Vagina (tissue), 2 donors: Measurements from ENCODE around the gene DLEC1. TPM values are rescaled to one million over a fixed set of nuclear protein-coding genes. Genes with fewer than 3 reads are reported as not detected.

ENCODE experiments used
- DNase-seq, 2 donors: peaks; one replicate each; pipeline ENCODE4 v3.0.0-alpha.2; 2017; ENCODE audit errors: extremely low spot score in 2 of 2
- H3K27ac ChIP-seq: fragments of 200-600 bp; sonication (generic); one replicate; pipeline ENCODE4 v1.5.1; 2019
- H3K27me3 ChIP-seq: fragments of 200-600 bp; sonication (generic); one replicate; pipeline ENCODE4 v1.5.1; 2019
- H3K36me3 ChIP-seq, 2 donors: fragments of 200-600 bp; sonication (generic); one replicate each; pipeline ENCODE4 v1.5.1; 2017 to 2019
- H3K4me1 ChIP-seq: fragments of 200-600 bp; sonication (generic); one replicate; pipeline ENCODE4 v1.5.1; 2019
- H3K4me3 ChIP-seq, 2 donors: fragments of 200-600 bp; sonication (generic); 1 replicate in 1 of 2; 2 replicates in 1 of 2; pipeline ENCODE4 v1.5.1; 2016 to 2019
- H3K9me3 ChIP-seq: fragments of 200-600 bp; sonication (generic); one replicate; pipeline ENCODE4 v1.5.1; 2019
- CTCF ChIP-seq, 3 experiments: fragments of 450-650 bp in 2 of 3; fragments of 200-600 bp in 1 of 3; sonication (generic) in 1 of 3; IDR thresholded peaks; one replicate each; pipeline ENCODE4 v1.5.1; 2017 to 2019; ENCODE audit warnings: antibody characterized with exemption in 3 of 3, mild to moderate bottlenecking in 2 of 3, moderate library complexity in 2 of 3
- POLR2A ChIP-seq, 2 donors: fragments of 450-650 bp; IDR thresholded peaks; one replicate each; pipeline ENCODE4 v1.6.1; 2017; ENCODE audit warnings: antibody characterized with exemption in 2 of 2, mild to moderate bottlenecking in 2 of 2, moderate library complexity in 2 of 2
- POLR2AphosphoS5 ChIP-seq, 2 donors: sonication (generic); formaldehyde crosslinking; IDR thresholded peaks; one replicate each; pipeline ENCODE4 v1.9.0; 2017; ENCODE audit warnings: antibody characterized with exemption in 2 of 2, mild to moderate bottlenecking in 2 of 2, low read depth in 1 of 2; ENCODE audit not compliant: insufficient read depth in 1 of 2
- intact Hi-C: fragments of 100-400 bp; cut with DNase I; formaldehyde crosslinking; loops from one replicate; pipeline ENCODE4 v1.15.1; 2023
- small RNA-seq: library from RNA; depleted of rRNA; stranded (forward); fragments of <200 nt; gene quantifications from one replicate; pipeline ENCODE3, GENCODE V24; 2016
- total RNA-seq: library from RNA; depleted of rRNA; stranded (reverse); fragments of >200 nt; gene quantifications from one replicate; pipeline ENCODE4 v1.2.3, GENCODE V29; 2016

Gene DLEC1
- total RNA-seq, 1 donor from 2014 or later = 0.25 TPM

- Histone ChIP-seq H3K27ac (no peak overlapping the region), H3K36me3 (no peaks in the 10 kb centered on the region), H3K9me3 (no peaks in the 10 kb centered on the region), H3K4me3 (no peak overlapping the region), H3K4me1 (peaks cover 51% of the 10 kb centered on the region), H3K27me3 (no peaks in the 10 kb centered on the region)
- TF ChIP-seq POLR2AphosphoS5 (IDR thresholded peaks at IDR 0.05; ENCODE audit: insufficient read depth in 1 of 2, low read depth in 1 of 2) = no peak
- TF ChIP-seq POLR2A (IDR thresholded peaks at IDR 0.05) = no peak
- TF ChIP-seq CTCF (IDR thresholded peaks at IDR 0.05) = no peak
- DNase-seq = no peak
- intact Hi-C loops = no loop called here
Measured at GRCh38 chr3:38169027-38169317, 130.0 kb downstream of the DLEC1 start.

GRCh38 chr3:38170722-38171121, 131.7 kb downstream of the DLEC1 start:
- Histone ChIP-seq H3K4me1 (peaks cover 57% of the 10 kb centered on the region), H3K36me3 (no peaks in the 10 kb centered on the region), H3K27ac (no peak overlapping the region), H3K27me3 (no peaks in the 10 kb centered on the region), H3K9me3 (no peaks in the 10 kb centered on the region), H3K4me3 (no peak overlapping the region)
- TF ChIP-seq POLR2A (IDR thresholded peaks at IDR 0.05) (no peak), POLR2AphosphoS5 (IDR thresholded peaks at IDR 0.05; ENCODE audit: insufficient read depth in 1 of 2, low read depth in 1 of 2) (no peak), CTCF (IDR thresholded peaks at IDR 0.05) (no peak)
- no peak for DNase-seq
- intact Hi-C loops = no loop called here

GRCh38 chr3:38171622-38172021, 132.6 kb downstream of the DLEC1 start:
- Histone ChIP-seq H3K36me3 (no peaks in the 10 kb centered on the region), H3K27me3 (no peaks in the 10 kb centered on the region), H3K27ac (no peak overlapping the region), H3K4me1 (peaks cover 48% of the 10 kb centered on the region), H3K9me3 (no peaks in the 10 kb centered on the region), H3K4me3 (no peak overlapping the region)
- TF ChIP-seq POLR2AphosphoS5 (IDR thresholded peaks at IDR 0.05; ENCODE audit: insufficient read depth in 1 of 2, low read depth in 1 of 2) = no peak
- TF ChIP-seq POLR2A (IDR thresholded peaks at IDR 0.05) = no peak
- TF ChIP-seq CTCF (IDR thresholded peaks at IDR 0.05) = no peak
- DNase-seq = no peak
- intact Hi-C loops = no loop called here

Small RNA genes lying within 50 kb of the gene (small RNA-seq; reads per million reads assigned to genes)
- not detected for gene RF00019

Other genes starting within 250 kb of the DLEC1 start
- 28.0 TPM for gene CTDSPL, start 177.3 kb upstream of the DLEC1 start, total RNA-seq
- gene VILL, start 48.4 kb upstream of the DLEC1 start, total RNA-seq = 7.9 TPM
- gene PLCD1, start 9.6 kb upstream of the DLEC1 start, total RNA-seq = 68.5 TPM
- 53.0 TPM for gene ACAA1, start 97.9 kb downstream of the DLEC1 start, total RNA-seq
- 45.9 TPM for gene MYD88, start 99.5 kb downstream of the DLEC1 start, total RNA-seq
- 22.8 TPM for gene OXSR1, start 126.3 kb downstream of the DLEC1 start, total RNA-seq
- gene SLC22A13, start 226.6 kb downstream of the DLEC1 start, total RNA-seq = not detected
- 0.49 TPM for gene SLC22A14, start 243.1 kb downstream of the DLEC1 start, total RNA-seq